Measurements from ENCODE around the gene MKNK1.

DNA sequence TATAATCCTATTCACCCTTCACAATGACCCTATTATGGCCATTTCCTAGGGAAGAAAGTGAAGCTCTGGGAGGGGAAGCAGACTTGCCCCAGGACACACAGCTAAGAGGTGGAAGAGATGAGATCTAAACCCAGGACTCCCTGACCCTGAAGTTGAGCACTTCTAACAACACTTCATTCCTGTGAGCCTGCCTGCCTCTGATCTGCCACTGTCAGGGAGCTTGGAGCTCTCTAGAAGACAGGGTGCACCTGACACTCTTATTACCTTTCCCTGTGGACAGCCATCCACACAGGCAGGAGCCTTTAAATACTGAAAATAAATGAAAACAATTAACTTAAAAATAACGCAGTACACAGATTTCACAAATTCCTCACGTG lies 599 bp downstream of the MKNK1 start:
- TF ChIP-seq, protein P1, sequence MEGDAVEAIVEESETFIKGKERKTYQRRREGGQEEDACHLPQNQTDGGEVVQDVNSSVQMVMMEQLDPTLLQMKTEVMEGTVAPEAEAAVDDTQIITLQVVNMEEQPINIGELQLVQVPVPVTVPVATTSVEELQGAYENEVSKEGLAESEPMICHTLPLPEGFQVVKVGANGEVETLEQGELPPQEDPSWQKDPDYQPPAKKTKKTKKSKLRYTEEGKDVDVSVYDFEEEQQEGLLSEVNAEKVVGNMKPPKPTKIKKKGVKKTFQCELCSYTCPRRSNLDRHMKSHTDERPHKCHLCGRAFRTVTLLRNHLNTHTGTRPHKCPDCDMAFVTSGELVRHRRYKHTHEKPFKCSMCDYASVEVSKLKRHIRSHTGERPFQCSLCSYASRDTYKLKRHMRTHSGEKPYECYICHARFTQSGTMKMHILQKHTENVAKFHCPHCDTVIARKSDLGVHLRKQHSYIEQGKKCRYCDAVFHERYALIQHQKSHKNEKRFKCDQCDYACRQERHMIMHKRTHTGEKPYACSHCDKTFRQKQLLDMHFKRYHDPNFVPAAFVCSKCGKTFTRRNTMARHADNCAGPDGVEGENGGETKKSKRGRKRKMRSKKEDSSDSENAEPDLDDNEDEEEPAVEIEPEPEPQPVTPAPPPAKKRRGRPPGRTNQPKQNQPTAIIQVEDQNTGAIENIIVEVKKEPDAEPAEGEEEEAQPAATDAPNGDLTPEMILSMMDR (IDR thresholded peaks at IDR 0.05; ENCODE audit: low read depth, low read length, poor library complexity, severe bottlenecking), result no peak
- no peak for TF ChIP-seq EZH2phosphoT487 (IDR thresholded peaks at IDR 0.05; ENCODE audit: borderline replicate concordance, low read length)

Data from DOHH2 (cell line).